Activated T-helper 17 cell treated with anti-CD3 and anti-CD28 coated beads, Interleukin-2, amount 50 U/mL, for 72 hours (primary cell): Measurements from ENCODE around the gene YBEY. TPM values are rescaled to one million over a fixed set of nuclear protein-coding genes. Genes with fewer than 3 reads are reported as not detected.
A peak's percentile ranks its signal among the peaks of the same experiment; 100 is the strongest.
"Not testable (repeated sequence)": the region's sequence is repeated elsewhere in the genome, so short reads cannot be mapped to it uniquely, and the experiment has no call there.

Experiments used
- ATAC-seq: fragments of 150-1000 bp; cut with Tn5 transposase; replicated peaks from 2 replicates; pipeline ENCODE4 v1.10.0; 2021; ENCODE audit warnings: mild to moderate bottlenecking, moderate library complexity
- H3K27ac Mint-ChIP-seq: one replicate; pipeline ENCODE4 v1.8.0; 2022; ENCODE audit warnings: mixed read lengths
- H3K27me3 Mint-ChIP-seq: one replicate; pipeline ENCODE4 v1.8.0; 2022; ENCODE audit warnings: mixed read lengths
- H3K36me3 Mint-ChIP-seq: one replicate; pipeline ENCODE4 v1.8.0; 2022; ENCODE audit warnings: low read depth, mild to moderate bottlenecking, mixed read lengths
- H3K4me1 Mint-ChIP-seq: one replicate; pipeline ENCODE4 v1.8.0; 2022; ENCODE audit warnings: mixed read lengths
- H3K4me3 Mint-ChIP-seq: one replicate; pipeline ENCODE4 v1.8.0; 2022; ENCODE audit warnings: mild to moderate bottlenecking, mixed read lengths
- H3K9me3 Mint-ChIP-seq: one replicate; pipeline ENCODE4 v1.8.0; 2022; ENCODE audit warnings: mixed read lengths
- total RNA-seq, 2 donors: library from RNA; stranded (reverse); gene quantifications; one replicate each; pipeline ENCODE4 v1.2.3, GENCODE V29; 2022

The YBEY gene
- total RNA-seq, 2 donors from 2014 or later = 7.0 to 14.8 TPM

- H3K36me3 Mint-ChIP-seq = peaks cover 19% of the 10 kb centered on the region
- no peaks in the 10 kb centered on the region for H3K9me3 Mint-ChIP-seq
- H3K4me3 Mint-ChIP-seq = no peak overlapping the region
- no peaks in the 10 kb centered on the region for H3K27me3 Mint-ChIP-seq
- no peak for ATAC-seq
- no peak overlapping the region for H3K27ac Mint-ChIP-seq
- no peaks in the 10 kb centered on the region for H3K4me1 Mint-ChIP-seq
These were observed 18.8 kb downstream of the YBEY start for GRCh38 chr21:46304955-46305354.

GRCh38 chr21:46307625-46308024, 21.5 kb downstream of the YBEY start:
- H3K27me3 Mint-ChIP-seq = no peaks in the 10 kb centered on the region

GRCh38 chr21:46308431-46308830, 22.3 kb downstream of the YBEY start:
- H3K4me1 Mint-ChIP-seq = no peaks in the 10 kb centered on the region
- no peak overlapping the region for H3K27ac Mint-ChIP-seq
- no peak overlapping the region for H3K4me3 Mint-ChIP-seq
- H3K27me3 Mint-ChIP-seq = no peaks in the 10 kb centered on the region
- no peak for ATAC-seq
- peaks cover 8% of the 10 kb centered on the region for H3K36me3 Mint-ChIP-seq
- no peaks in the 10 kb centered on the region for H3K9me3 Mint-ChIP-seq

More at GRCh38 chr21:46307625-46308024, 21.5 kb downstream of the YBEY start:
- Mint-ChIP-seq H3K4me3 (no peak overlapping the region), H3K36me3 (peaks cover 8% of the 10 kb centered on the region), H3K4me1 (no peaks in the 10 kb centered on the region), H3K27ac (no peak overlapping the region), H3K9me3 (no peaks in the 10 kb centered on the region)
- ATAC-seq = peak; percentile 80

GRCh38 chr21:46310260-46310659, 24.1 kb downstream of the YBEY start:
- not testable (repeated sequence) for H3K4me3 Mint-ChIP-seq, H3K9me3 Mint-ChIP-seq, H3K4me1 Mint-ChIP-seq, ATAC-seq, H3K27ac Mint-ChIP-seq, H3K27me3 Mint-ChIP-seq, H3K36me3 Mint-ChIP-seq

- H3K27me3 Mint-ChIP-seq = no peaks in the 10 kb centered on the region
- H3K36me3 Mint-ChIP-seq = no peaks in the 10 kb centered on the region
These were observed 25.4 kb downstream of the YBEY start for GRCh38 chr21:46311568-46311967.

GRCh38 chr21:46312949-46313348, 26.8 kb downstream of the YBEY start:
- Mint-ChIP-seq H3K36me3 (no peaks in the 10 kb centered on the region), H3K4me3 (no peak overlapping the region), H3K27ac (no peak overlapping the region), H3K9me3 (no peaks in the 10 kb centered on the region), H3K27me3 (no peaks in the 10 kb centered on the region), H3K4me1 (no peaks in the 10 kb centered on the region)
- no peak for ATAC-seq

More at GRCh38 chr21:46311568-46311967, 25.4 kb downstream of the YBEY start:
- Mint-ChIP-seq H3K9me3 (no peaks in the 10 kb centered on the region), H3K4me3 (no peak overlapping the region), H3K4me1 (no peaks in the 10 kb centered on the region), H3K27ac (no peak overlapping the region)
- ATAC-seq = no peak

- ATAC-seq = no peak
- Mint-ChIP-seq H3K4me1 (no peaks in the 10 kb centered on the region), H3K36me3 (no peaks in the 10 kb centered on the region), H3K27ac (no peak overlapping the region), H3K27me3 (no peaks in the 10 kb centered on the region), H3K9me3 (no peaks in the 10 kb centered on the region), H3K4me3 (no peak overlapping the region)
These were observed 28.4 kb downstream of the YBEY start for GRCh38 chr21:46314441-46315020.

GRCh38 chr21:46316708-46317324, 30.7 kb downstream of the YBEY start:
- Mint-ChIP-seq H3K9me3 (no peaks in the 10 kb centered on the region), H3K27me3 (no peaks in the 10 kb centered on the region), H3K4me3 (no peak overlapping the region), H3K36me3 (peaks cover 7% of the 10 kb centered on the region), H3K4me1 (peaks cover 11% of the 10 kb centered on the region), H3K27ac (no peak overlapping the region)
- no peak for ATAC-seq

- Mint-ChIP-seq H3K27me3 (no peaks in the 10 kb centered on the region), H3K4me3 (no peak overlapping the region)
- no peak for ATAC-seq
These were observed 31.7 kb downstream of the YBEY start for GRCh38 chr21:46317710-46318463.

GRCh38 chr21:46318464-46318845, 32.3 kb downstream of the YBEY start:
- Mint-ChIP-seq H3K36me3 (peaks cover 16% of the 10 kb centered on the region), H3K9me3 (no peaks in the 10 kb centered on the region), H3K27me3 (no peaks in the 10 kb centered on the region), H3K4me3 (no peak overlapping the region), H3K27ac (no peak overlapping the region), H3K4me1 (peaks cover 14% of the 10 kb centered on the region)
- no peak for ATAC-seq

More at GRCh38 chr21:46317710-46318463, 31.7 kb downstream of the YBEY start:
- peaks cover 14% of the 10 kb centered on the region for H3K4me1 Mint-ChIP-seq
- H3K27ac Mint-ChIP-seq = no peak overlapping the region
- H3K9me3 Mint-ChIP-seq = no peaks in the 10 kb centered on the region
- H3K36me3 Mint-ChIP-seq = peaks cover 16% of the 10 kb centered on the region

- Mint-ChIP-seq H3K27ac (no peak overlapping the region), H3K4me1 (peaks cover 14% of the 10 kb centered on the region), H3K27me3 (no peaks in the 10 kb centered on the region), H3K9me3 (no peaks in the 10 kb centered on the region), H3K4me3 (no peak overlapping the region), H3K36me3 (peaks cover 16% of the 10 kb centered on the region)
- ATAC-seq = no peak
These were observed 33.0 kb downstream of the YBEY start for GRCh38 chr21:46319186-46319585.

GRCh38 chr21:46320331-46320801, 34.2 kb downstream of the YBEY start:
- peaks cover 18% of the 10 kb centered on the region for H3K36me3 Mint-ChIP-seq
- H3K27ac Mint-ChIP-seq = no peak overlapping the region
- no peak for ATAC-seq
- H3K4me1 Mint-ChIP-seq = peaks cover 15% of the 10 kb centered on the region
- no peaks in the 10 kb centered on the region for H3K27me3 Mint-ChIP-seq
- H3K9me3 Mint-ChIP-seq = no peaks in the 10 kb centered on the region
- H3K4me3 Mint-ChIP-seq = peak overlapping the region; percentile 92

- H3K36me3 Mint-ChIP-seq = peaks cover 36% of the 10 kb centered on the region
- no peak for ATAC-seq
- H3K9me3 Mint-ChIP-seq = no peaks in the 10 kb centered on the region
- H3K4me1 Mint-ChIP-seq = peaks cover 25% of the 10 kb centered on the region
- no peaks in the 10 kb centered on the region for H3K27me3 Mint-ChIP-seq
- peak overlapping the region; percentile 91 for H3K27ac Mint-ChIP-seq
- H3K4me3 Mint-ChIP-seq = peak overlapping the region; percentile 92
These were observed 36.4 kb downstream of the YBEY start for GRCh38 chr21:46322351-46323226.

GRCh38 chr21:46323227-46323709, 37.1 kb downstream of the YBEY start:
- Mint-ChIP-seq H3K27me3 (no peaks in the 10 kb centered on the region), H3K36me3 (peaks cover 43% of the 10 kb centered on the region), H3K27ac (peak overlapping the region; percentile 91), H3K9me3 (no peaks in the 10 kb centered on the region), H3K4me1 (peaks cover 25% of the 10 kb centered on the region), H3K4me3 (peak overlapping the region; percentile 92)
- no peak for ATAC-seq
